ENCODE results near the gene ADCYAP1R1.

- TF ChIP-seq, protein P1, sequence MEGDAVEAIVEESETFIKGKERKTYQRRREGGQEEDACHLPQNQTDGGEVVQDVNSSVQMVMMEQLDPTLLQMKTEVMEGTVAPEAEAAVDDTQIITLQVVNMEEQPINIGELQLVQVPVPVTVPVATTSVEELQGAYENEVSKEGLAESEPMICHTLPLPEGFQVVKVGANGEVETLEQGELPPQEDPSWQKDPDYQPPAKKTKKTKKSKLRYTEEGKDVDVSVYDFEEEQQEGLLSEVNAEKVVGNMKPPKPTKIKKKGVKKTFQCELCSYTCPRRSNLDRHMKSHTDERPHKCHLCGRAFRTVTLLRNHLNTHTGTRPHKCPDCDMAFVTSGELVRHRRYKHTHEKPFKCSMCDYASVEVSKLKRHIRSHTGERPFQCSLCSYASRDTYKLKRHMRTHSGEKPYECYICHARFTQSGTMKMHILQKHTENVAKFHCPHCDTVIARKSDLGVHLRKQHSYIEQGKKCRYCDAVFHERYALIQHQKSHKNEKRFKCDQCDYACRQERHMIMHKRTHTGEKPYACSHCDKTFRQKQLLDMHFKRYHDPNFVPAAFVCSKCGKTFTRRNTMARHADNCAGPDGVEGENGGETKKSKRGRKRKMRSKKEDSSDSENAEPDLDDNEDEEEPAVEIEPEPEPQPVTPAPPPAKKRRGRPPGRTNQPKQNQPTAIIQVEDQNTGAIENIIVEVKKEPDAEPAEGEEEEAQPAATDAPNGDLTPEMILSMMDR (IDR thresholded peaks at IDR 0.05; ENCODE audit: low read depth, low read length, poor library complexity, severe bottlenecking) = no peak
- no peak for TF ChIP-seq EZH2phosphoT487 (IDR thresholded peaks at IDR 0.05; ENCODE audit: borderline replicate concordance, low read length)
Observed at GRCh38 chr7:31084226-31084625, 32.1 kb downstream of the ADCYAP1R1 start.

Data from DOHH2 (cell line).